Hepatocyte (in vitro differentiated cells): Measurements from ENCODE around the gene TULP4. TPM values are rescaled to one million over a fixed set of nuclear protein-coding genes. Genes with fewer than 3 reads are reported as not detected.

Experiments used
- DNase-seq: peaks from one replicate; pipeline ENCODE4 v3.0.0-alpha.2; 2016; ENCODE audit warnings: low spot score
- H2AFZ ChIP-seq: fragments of 200-600 bp; sonication (generic); 2 replicates; pipeline ENCODE4 v1.6.0; 2016; ENCODE audit warnings: antibody characterized with exemption, mild to moderate bottlenecking
- H3K27ac ChIP-seq: fragments of 200-600 bp; sonication (generic); 2 replicates; pipeline ENCODE4 v1.5.1; 2016; ENCODE audit warnings: mild to moderate bottlenecking
- H3K27me3 ChIP-seq: fragments of 200-600 bp; sonication (generic); 2 replicates; pipeline ENCODE4 v1.6.1; 2016
- H3K36me3 ChIP-seq: fragments of 200-600 bp; sonication (generic); replicated peaks from 2 replicates; pipeline ENCODE4 v1.5.1; 2016; ENCODE audit warnings: low read depth; ENCODE audit not compliant: insufficient read depth
- H3K4me1 ChIP-seq: fragments of 200-600 bp; sonication (generic); 2 replicates; pipeline ENCODE4 v1.5.1; 2016; ENCODE audit warnings: mild to moderate bottlenecking, moderate library complexity; ENCODE audit not compliant: insufficient read depth
- H3K4me2 ChIP-seq: fragments of 200-600 bp; sonication (generic); 2 replicates; pipeline ENCODE4 v1.6.0; 2016
- H3K4me3 ChIP-seq: fragments of 200-600 bp; sonication (generic); 2 replicates; pipeline ENCODE4 v1.5.1; 2016; ENCODE audit warnings: mild to moderate bottlenecking
- H3K79me2 ChIP-seq: fragments of 200-600 bp; sonication (generic); 2 replicates; pipeline ENCODE4 v1.6.0; 2017; ENCODE audit warnings: mild to moderate bottlenecking
- H3K9me2 ChIP-seq: fragments of 200-600 bp; sonication (generic); replicated peaks from 2 replicates; pipeline ENCODE4 v1.6.0; 2017; ENCODE audit warnings: mild to moderate bottlenecking; ENCODE audit not compliant: insufficient read depth
- H3K9me3 ChIP-seq: fragments of 200-600 bp; sonication (generic); 2 replicates; pipeline ENCODE4 v1.5.1; 2016; ENCODE audit warnings: low read depth, mild to moderate bottlenecking
- H4K20me1 ChIP-seq: fragments of 200-600 bp; sonication (generic); 2 replicates; pipeline ENCODE4 v1.6.0; 2016; ENCODE audit warnings: mild to moderate bottlenecking; ENCODE audit not compliant: insufficient read depth, poor library complexity, severe bottlenecking
- EZH2 ChIP-seq: fragments of 200-600 bp; sonication (generic); IDR thresholded peaks from 2 replicates; pipeline ENCODE4 v1.6.1; 2016; ENCODE audit warnings: antibody characterized with exemption, mild to moderate bottlenecking, borderline replicate concordance
- EZH2phosphoT487 ChIP-seq: fragments of 200-600 bp; sonication (generic); IDR thresholded peaks from one replicate; pipeline ENCODE4 v1.6.1; 2018; ENCODE audit warnings: antibody characterized with exemption, mild to moderate bottlenecking, low read depth, moderate library complexity; ENCODE audit not compliant: unreplicated experiment, severe bottlenecking
- WGBS: methylation state at CpG from one replicate; pipeline ENCODE4 v1.1.6; 2016; ENCODE audit warnings: low lambda C conversion rate; ENCODE audit errors: missing lambda C conversion rate; 5-methylcytosine and 5-hydroxymethylcytosine counted together
- polyA plus RNA-seq: library from polyadenylated mRNA; unstranded; fragments of >200 nt; fragmentation: Nextera tagmentation; extraction: Ambion mirVana; gene quantifications from 2 replicates; pipeline ENCODE4 v1.2.1, GENCODE V29; 2016
- total RNA-seq: library from RNA; depleted of rRNA; stranded (reverse); fragments of >200 nt; gene quantifications from 2 replicates; pipeline ENCODE4 v1.2.3, GENCODE V29; 2014
- TF ChIP-seq, protein P1 (sequence below): fragments of 200-600 bp; sonication (generic); IDR thresholded peaks from 2 replicates; pipeline ENCODE4 v1.5.1; 2016; ENCODE audit warnings: antibody characterized with exemption, mild to moderate bottlenecking; ENCODE audit not compliant: poor library complexity

Gene TULP4
- total RNA-seq (129 and 132 TPM in 2 replicates), polyA plus RNA-seq (30.1 and 32.8 TPM in 2 replicates)

GRCh38 chr6:158312165-158312564 is at the start of gene TULP4:
TSS of gene TULP4 (plus strand) at chr6:158312465. CDS start at chr6:158314017, 1,552 bp downstream.
- H2AFZ ChIP-seq = no peak within 1 kb of the TSS
- 79% methylated on average over 6 of the region's 6 CpGs for WGBS
- H3K4me2 ChIP-seq = no peak within 1 kb of the TSS
- H3K79me2 ChIP-seq = peaks cover 53% of the 10 kb centered on the region
- H3K4me1 ChIP-seq = no peaks in the 10 kb centered on the region
- H4K20me1 ChIP-seq = no peaks in the 10 kb centered on the region
- no peaks in the 10 kb centered on the region for H3K9me3 ChIP-seq
- H3K9me2 ChIP-seq = no peaks in the 10 kb centered on the region
- no peak within 1 kb of the TSS for H3K4me3 ChIP-seq
- no peaks in the 10 kb centered on the region for H3K36me3 ChIP-seq
- TF ChIP-seq, protein P1, sequence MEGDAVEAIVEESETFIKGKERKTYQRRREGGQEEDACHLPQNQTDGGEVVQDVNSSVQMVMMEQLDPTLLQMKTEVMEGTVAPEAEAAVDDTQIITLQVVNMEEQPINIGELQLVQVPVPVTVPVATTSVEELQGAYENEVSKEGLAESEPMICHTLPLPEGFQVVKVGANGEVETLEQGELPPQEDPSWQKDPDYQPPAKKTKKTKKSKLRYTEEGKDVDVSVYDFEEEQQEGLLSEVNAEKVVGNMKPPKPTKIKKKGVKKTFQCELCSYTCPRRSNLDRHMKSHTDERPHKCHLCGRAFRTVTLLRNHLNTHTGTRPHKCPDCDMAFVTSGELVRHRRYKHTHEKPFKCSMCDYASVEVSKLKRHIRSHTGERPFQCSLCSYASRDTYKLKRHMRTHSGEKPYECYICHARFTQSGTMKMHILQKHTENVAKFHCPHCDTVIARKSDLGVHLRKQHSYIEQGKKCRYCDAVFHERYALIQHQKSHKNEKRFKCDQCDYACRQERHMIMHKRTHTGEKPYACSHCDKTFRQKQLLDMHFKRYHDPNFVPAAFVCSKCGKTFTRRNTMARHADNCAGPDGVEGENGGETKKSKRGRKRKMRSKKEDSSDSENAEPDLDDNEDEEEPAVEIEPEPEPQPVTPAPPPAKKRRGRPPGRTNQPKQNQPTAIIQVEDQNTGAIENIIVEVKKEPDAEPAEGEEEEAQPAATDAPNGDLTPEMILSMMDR = no peak
- TF ChIP-seq EZH2 (no peak), EZH2phosphoT487 (no peak)
- no peak within 1 kb of the TSS for H3K27ac ChIP-seq
- H3K27me3 ChIP-seq = no peaks in the 10 kb centered on the region
- no peak for DNase-seq

- Histone ChIP-seq H3K4me2 (no peak overlapping the region), H3K9me2 (no peaks in the 10 kb centered on the region), H4K20me1 (peaks cover 19% of the 10 kb centered on the region), H3K79me2 (peaks cover 83% of the 10 kb centered on the region), H3K27ac (no peak overlapping the region), H2AFZ (no peak overlapping the region), H3K27me3 (no peaks in the 10 kb centered on the region), H3K4me3 (no peak overlapping the region), H3K4me1 (no peaks in the 10 kb centered on the region), H3K36me3 (no peaks in the 10 kb centered on the region), H3K9me3 (no peaks in the 10 kb centered on the region)
- no peak for DNase-seq
- WGBS = 81% methylated on average over 5 of the region's 5 CpGs
- TF ChIP-seq EZH2phosphoT487 (no peak), EZH2 (no peak)
- TF ChIP-seq, protein P1 = no peak
These were observed 49.5 kb upstream of the TULP4 start for GRCh38 chr6:158262755-158263154.

- H3K4me3 ChIP-seq = no peak overlapping the region
- H3K4me2 ChIP-seq = no peak overlapping the region
- H3K4me1 ChIP-seq = no peaks in the 10 kb centered on the region
- WGBS = 98% methylated on average over 10 of the region's 10 CpGs
- H3K36me3 ChIP-seq = no peaks in the 10 kb centered on the region
- no peak overlapping the region for H2AFZ ChIP-seq
- no peaks in the 10 kb centered on the region for H3K27me3 ChIP-seq
- no peaks in the 10 kb centered on the region for H3K9me2 ChIP-seq
- DNase-seq = no peak
- H3K27ac ChIP-seq = no peak overlapping the region
- peaks cover 20% of the 10 kb centered on the region for H4K20me1 ChIP-seq
- H3K9me3 ChIP-seq = no peaks in the 10 kb centered on the region
- TF ChIP-seq EZH2phosphoT487 (no peak), EZH2 (no peak)
- TF ChIP-seq, protein P1 = no peak
- H3K79me2 ChIP-seq = peaks cover 80% of the 10 kb centered on the region
These were observed 48.1 kb upstream of the TULP4 start for GRCh38 chr6:158264180-158264579.

GRCh38 chr6:158266131-158266530 is 46.1 kb upstream of the TULP4 start:
- H3K9me3 ChIP-seq = no peaks in the 10 kb centered on the region
- TF ChIP-seq, protein P1 = no peak
- TF ChIP-seq EZH2 (no peak), EZH2phosphoT487 (no peak)
- DNase-seq = no peak
- H3K27ac ChIP-seq = no peak overlapping the region
- WGBS = 97% methylated on average over 9 of the region's 9 CpGs
- no peak overlapping the region for H3K4me2 ChIP-seq
- no peak overlapping the region for H2AFZ ChIP-seq
- H4K20me1 ChIP-seq = peaks cover 18% of the 10 kb centered on the region
- no peaks in the 10 kb centered on the region for H3K36me3 ChIP-seq
- peaks cover 81% of the 10 kb centered on the region for H3K79me2 ChIP-seq
- peaks cover 7% of the 10 kb centered on the region for H3K4me1 ChIP-seq
- no peak overlapping the region for H3K4me3 ChIP-seq
- H3K27me3 ChIP-seq = no peaks in the 10 kb centered on the region
- H3K9me2 ChIP-seq = no peaks in the 10 kb centered on the region
